DOHH2 (cell line): ENCODE data around the gene GNPNAT1.

Experiments used
- H3F3A ChIP-seq: fragments of 200-600 bp; sonication (generic), shearing (Covaris generic); 2 replicates; pipeline ENCODE4 v1.6.0; 2016; ENCODE audit warnings: antibody characterized with exemption, mild to moderate bottlenecking; ENCODE audit not compliant: control insufficient read depth, insufficient read depth
- H3K27ac ChIP-seq: fragments of 200-600 bp; sonication (generic); 2 replicates; pipeline ENCODE4 v1.5.1; 2014; ENCODE audit warnings: low read depth, mild to moderate bottlenecking, low read length, moderate library complexity
- H3K27me3 ChIP-seq: fragments of 200-600 bp; sonication (generic); 2 replicates; pipeline ENCODE4 v1.6.1; 2014; ENCODE audit warnings: mild to moderate bottlenecking, low read length, mixed read lengths; ENCODE audit not compliant: control insufficient read depth
- H3K36me3 ChIP-seq: fragments of 200-600 bp; sonication (generic); 2 replicates; pipeline ENCODE4 v1.6.1; 2014; ENCODE audit warnings: mild to moderate bottlenecking, low read length, moderate library complexity, mixed read lengths; ENCODE audit not compliant: control insufficient read depth
- H3K4me1 ChIP-seq: fragments of 200-600 bp; sonication (generic); 2 replicates; pipeline ENCODE4 v1.6.1; 2014; ENCODE audit warnings: mild to moderate bottlenecking, low read length, mixed read lengths; ENCODE audit not compliant: control insufficient read depth
- H3K4me2 ChIP-seq: fragments of 200-600 bp; sonication (generic); 2 replicates; pipeline ENCODE4 v1.6.0; 2014; ENCODE audit warnings: mild to moderate bottlenecking, low read length, moderate library complexity
- H3K4me3 ChIP-seq: fragments of 200-600 bp; sonication (generic); 2 replicates; pipeline ENCODE4 v1.5.1; 2014; ENCODE audit warnings: mild to moderate bottlenecking, low read length, mixed read lengths
- H3K79me2 ChIP-seq: fragments of 200-600 bp; sonication (generic); 2 replicates; pipeline ENCODE4 v1.6.1; 2014; ENCODE audit warnings: mild to moderate bottlenecking, low read length, mixed read lengths; ENCODE audit not compliant: control insufficient read depth
- H3K9me2 ChIP-seq: fragments of 200-600 bp; sonication (generic); replicated peaks from 2 replicates; pipeline ENCODE4 v1.6.1; 2014; ENCODE audit warnings: mild to moderate bottlenecking, low read length, mixed read lengths; ENCODE audit not compliant: control insufficient read depth
- H3K9me3 ChIP-seq: fragments of 200-600 bp; sonication (generic); 2 replicates; pipeline ENCODE4 v1.6.1; 2014; ENCODE audit warnings: antibody characterized with exemption, low read length, mixed read lengths; ENCODE audit not compliant: control insufficient read depth, insufficient read depth
- H4K20me1 ChIP-seq: fragments of 200-600 bp; sonication (generic); 2 replicates; pipeline ENCODE4 v1.6.0; 2014; ENCODE audit warnings: low read depth, mild to moderate bottlenecking, antibody characterized with exemption, low read length, moderate library complexity; ENCODE audit not compliant: control insufficient read depth, insufficient read depth
- EZH2phosphoT487 ChIP-seq: fragments of 200-600 bp; sonication (generic); IDR thresholded peaks from 2 replicates; pipeline ENCODE4 v1.6.1; 2017; ENCODE audit warnings: borderline replicate concordance, mild to moderate bottlenecking, antibody characterized with exemption, low read length, moderate library complexity, mixed read lengths
- TF ChIP-seq, protein P1 (sequence below): fragments of 200-600 bp; sonication (generic); IDR thresholded peaks from one replicate; pipeline ENCODE4 v1.5.1; 2014; ENCODE audit warnings: antibody characterized with exemption, mild to moderate bottlenecking, low read depth, low read length; ENCODE audit not compliant: poor library complexity, severe bottlenecking

GNPNAT1 gene

DNA sequence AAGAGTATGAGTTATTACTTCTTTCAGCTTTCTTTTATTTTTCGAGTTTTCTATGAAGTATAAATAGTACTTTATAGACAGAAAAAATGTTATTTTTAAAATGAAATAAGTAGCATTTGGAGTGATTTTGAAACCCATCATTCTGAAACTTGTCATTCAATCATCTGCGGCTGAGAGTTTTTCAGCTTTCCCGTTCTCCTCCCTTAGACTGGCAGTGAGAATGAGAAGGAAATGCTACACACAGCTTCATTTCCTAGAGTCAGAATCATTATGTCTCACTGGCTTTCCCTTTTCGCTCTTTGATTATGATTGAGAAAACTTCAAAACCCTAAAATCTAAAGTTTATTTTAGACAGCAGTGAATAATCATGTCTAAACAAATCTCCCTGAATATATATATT is 33.7 kb upstream of the GNPNAT1 start:
- Histone ChIP-seq H3F3A (no peaks in the 10 kb centered on the region), H3K4me2 (no peak overlapping the region), H3K9me3 (no peaks in the 10 kb centered on the region), H3K27ac (no peak overlapping the region), H3K27me3 (peaks cover 16% of the 10 kb centered on the region), H3K4me3 (no peak overlapping the region), H3K79me2 (no peaks in the 10 kb centered on the region), H3K9me2 (no peaks in the 10 kb centered on the region), H3K36me3 (no peaks in the 10 kb centered on the region), H3K4me1 (no peaks in the 10 kb centered on the region), H4K20me1 (no peaks in the 10 kb centered on the region)
- TF ChIP-seq, protein P1, sequence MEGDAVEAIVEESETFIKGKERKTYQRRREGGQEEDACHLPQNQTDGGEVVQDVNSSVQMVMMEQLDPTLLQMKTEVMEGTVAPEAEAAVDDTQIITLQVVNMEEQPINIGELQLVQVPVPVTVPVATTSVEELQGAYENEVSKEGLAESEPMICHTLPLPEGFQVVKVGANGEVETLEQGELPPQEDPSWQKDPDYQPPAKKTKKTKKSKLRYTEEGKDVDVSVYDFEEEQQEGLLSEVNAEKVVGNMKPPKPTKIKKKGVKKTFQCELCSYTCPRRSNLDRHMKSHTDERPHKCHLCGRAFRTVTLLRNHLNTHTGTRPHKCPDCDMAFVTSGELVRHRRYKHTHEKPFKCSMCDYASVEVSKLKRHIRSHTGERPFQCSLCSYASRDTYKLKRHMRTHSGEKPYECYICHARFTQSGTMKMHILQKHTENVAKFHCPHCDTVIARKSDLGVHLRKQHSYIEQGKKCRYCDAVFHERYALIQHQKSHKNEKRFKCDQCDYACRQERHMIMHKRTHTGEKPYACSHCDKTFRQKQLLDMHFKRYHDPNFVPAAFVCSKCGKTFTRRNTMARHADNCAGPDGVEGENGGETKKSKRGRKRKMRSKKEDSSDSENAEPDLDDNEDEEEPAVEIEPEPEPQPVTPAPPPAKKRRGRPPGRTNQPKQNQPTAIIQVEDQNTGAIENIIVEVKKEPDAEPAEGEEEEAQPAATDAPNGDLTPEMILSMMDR = no peak
- TF ChIP-seq EZH2phosphoT487 = no peak

DNA sequence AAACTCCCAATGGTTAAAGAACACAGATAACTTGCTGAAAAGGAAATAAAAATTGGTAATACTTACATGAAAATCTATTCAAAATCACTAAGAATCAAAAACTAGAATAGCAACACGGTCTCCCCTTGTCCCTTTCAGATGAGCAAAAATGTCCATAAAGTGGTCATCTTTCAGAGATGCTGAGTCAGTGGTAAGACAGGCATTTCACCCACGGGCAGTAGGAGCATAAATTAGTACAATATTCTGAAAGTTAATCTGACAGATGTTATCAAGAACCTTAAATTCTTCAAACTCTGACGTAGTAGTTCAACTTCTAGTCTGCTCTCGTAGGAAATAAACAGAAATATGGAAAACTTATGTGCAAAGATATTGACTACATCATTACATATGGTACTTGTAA is 33.1 kb upstream of the GNPNAT1 start:
- Histone ChIP-seq H3K27ac (no peak overlapping the region), H3K4me3 (no peak overlapping the region), H3F3A (no peaks in the 10 kb centered on the region), H3K27me3 (peaks cover 16% of the 10 kb centered on the region), H3K9me2 (no peaks in the 10 kb centered on the region), H3K4me1 (no peaks in the 10 kb centered on the region), H3K79me2 (no peaks in the 10 kb centered on the region), H3K36me3 (no peaks in the 10 kb centered on the region), H4K20me1 (no peaks in the 10 kb centered on the region), H3K4me2 (no peak overlapping the region), H3K9me3 (no peaks in the 10 kb centered on the region)
- no peak for TF ChIP-seq EZH2phosphoT487
- TF ChIP-seq, protein P1 = no peak

DNA sequence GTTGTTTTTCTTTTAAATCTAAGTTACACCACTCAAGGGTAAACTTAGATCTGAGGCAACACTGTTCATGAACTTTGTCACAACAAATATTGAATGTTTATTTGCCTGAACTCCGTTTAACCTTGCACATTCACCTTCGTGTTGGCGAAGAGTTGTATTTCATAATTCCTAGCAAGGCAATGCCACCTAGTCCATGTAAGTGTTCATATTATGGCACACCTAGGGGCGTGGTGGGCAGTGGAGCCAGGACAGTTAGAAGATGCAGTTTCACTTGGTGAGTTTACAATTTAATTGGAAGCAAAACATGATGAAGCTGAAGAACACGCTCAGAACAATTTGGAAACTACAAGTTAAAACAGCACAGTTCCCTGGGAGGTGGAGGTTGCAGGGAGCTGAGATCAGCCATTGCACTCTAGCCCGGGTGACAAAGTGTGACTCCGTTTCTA is 30.4 kb upstream of the GNPNAT1 start:
- no peaks in the 10 kb centered on the region for H3K9me3 ChIP-seq
- H4K20me1 ChIP-seq = no peaks in the 10 kb centered on the region
- no peak for TF ChIP-seq EZH2phosphoT487
- TF ChIP-seq, protein P1 = no peak
- no peaks in the 10 kb centered on the region for H3K4me1 ChIP-seq
- H3K9me2 ChIP-seq = no peaks in the 10 kb centered on the region
- no peak overlapping the region for H3K27ac ChIP-seq
- no peaks in the 10 kb centered on the region for H3K79me2 ChIP-seq
- H3K4me2 ChIP-seq = no peak overlapping the region
- H3K36me3 ChIP-seq = no peaks in the 10 kb centered on the region
- no peaks in the 10 kb centered on the region for H3F3A ChIP-seq
- H3K4me3 ChIP-seq = no peak overlapping the region
- peaks cover 12% of the 10 kb centered on the region for H3K27me3 ChIP-seq
